Measurements from ENCODE around the gene RFTN2. TPM values are rescaled to one million over a fixed set of nuclear protein-coding genes. Genes with fewer than 3 reads are reported as not detected.

The RFTN2 gene
- total and polyA plus RNA-seq, 4 donors = 0.40 to 22.6 (median 2.0) TPM

- ATAC-seq (ENCODE audit: insufficient read depth, low FRiP score) (no peak), DNase-seq (no peak)
- Histone ChIP-seq H3K9me3 (ENCODE audit: control insufficient read depth in 4 of 4, insufficient read depth in 3 of 4, low read length in 3 of 4) (no peaks in the 10 kb centered on the region), H3K27ac (ENCODE audit: low read depth in 1 of 2, low read length in 1 of 2) (no peak overlapping the region), H3K4me1 (ENCODE audit: control insufficient read depth in 5 of 5, insufficient read depth in 5 of 5, low read length in 5 of 5) (peaks cover 0 to 10% (median 2%) of the 10 kb centered on the region in 5 donors), H3K27me3 (ENCODE audit: control insufficient read depth in 3 of 3, insufficient read depth in 3 of 3, low read length in 2 of 3) (no peaks in the 10 kb centered on the region), H3K4me3 (no peak overlapping the region), H3K36me3 (ENCODE audit: control insufficient read depth in 4 of 4, insufficient read depth in 4 of 4, low read length in 4 of 4) (peaks cover 6 to 51% (median 22%) of the 10 kb centered on the region in 4 donors), H3K9ac (ENCODE audit: insufficient read depth in 1 of 2, low read length in 2 of 2) (no peak overlapping the region)
- 67 to 70% methylated on average over 1 of the region's 1 CpG for WGBS, 2 donors
- TF ChIP-seq CTCF (IDR thresholded peaks at IDR 0.05; ENCODE audit: control extremely low read depth, extremely low read depth) = no peak
Measured at GRCh38 chr2:197539734-197540133, 135.7 kb downstream of the RFTN2 start.

GRCh38 chr2:197538412-197538811 is 137.0 kb downstream of the RFTN2 start:
- Histone ChIP-seq H3K9me3 (ENCODE audit: control insufficient read depth in 4 of 4, insufficient read depth in 3 of 4, low read length in 3 of 4) (no peaks in the 10 kb centered on the region), H3K9ac (ENCODE audit: insufficient read depth in 1 of 2, low read length in 2 of 2) (peak overlapping the region in 1 of 2 donors; percentile 24), H3K27ac (ENCODE audit: low read depth in 1 of 2, low read length in 1 of 2) (no peak overlapping the region), H3K4me3 (no peak overlapping the region), H3K36me3 (ENCODE audit: control insufficient read depth in 4 of 4, insufficient read depth in 4 of 4, low read length in 4 of 4) (peaks cover 3 to 51% (median 14%) of the 10 kb centered on the region in 4 donors), H3K4me1 (ENCODE audit: control insufficient read depth in 5 of 5, insufficient read depth in 5 of 5, low read length in 5 of 5) (peaks cover 0 to 10% (median 2%) of the 10 kb centered on the region in 5 donors), H3K27me3 (ENCODE audit: control insufficient read depth in 3 of 3, insufficient read depth in 3 of 3, low read length in 2 of 3) (no peaks in the 10 kb centered on the region)
- ATAC-seq (ENCODE audit: insufficient read depth, low FRiP score) (no peak), DNase-seq (peak; percentile 21 to 66 (median 55))
- no peak for TF ChIP-seq CTCF (IDR thresholded peaks at IDR 0.05; ENCODE audit: control extremely low read depth, extremely low read depth)
- WGBS, 2 donors = 51 to 63% methylated on average over 2 of the region's 2 CpGs

Small RNAs within 50 kb of the gene (small RNA-seq; reads per million reads assigned to genes)
- gene AC020550.1 (ENCODE audit: low replicate concordance) = not detected

Other genes starting within 250 kb of the RFTN2 start
- gene SF3B1, start 240.6 kb downstream of the RFTN2 start, total RNA-seq = 100 to 1,000 TPM; 189 to 432 TPM
- 100 to 1,000 TPM; 126 to 275 TPM for gene SF3B1, start 240.6 kb downstream of the RFTN2 start, polyA plus RNA-seq
- 10 to 100 TPM; 18.3 to 26.8 TPM for gene COQ10B, start 222.0 kb downstream of the RFTN2 start, total RNA-seq
- 10 to 100 TPM; 13.3 to 23.5 TPM for gene COQ10B, start 222.0 kb downstream of the RFTN2 start, polyA plus RNA-seq
- gene HSPD1, start 175.7 kb downstream of the RFTN2 start, total RNA-seq = 100 to 1,000 TPM; 173 to 416 TPM
- gene HSPD1, start 175.7 kb downstream of the RFTN2 start, polyA plus RNA-seq = 100 to 1,000 TPM; 154 to 204 TPM
- gene HSPE1, start 175.2 kb downstream of the RFTN2 start, total RNA-seq = 100 to 1,000 TPM in 1 of 2 donors, 10 to 100 TPM in 1; 64.6 to 154 TPM
- gene HSPE1, start 175.2 kb downstream of the RFTN2 start, polyA plus RNA-seq = 100 to 1,000 TPM; 150 to 332 TPM
- gene MOB4, start 159.5 kb downstream of the RFTN2 start, total RNA-seq = 10 to 100 TPM; 18.9 to 48.1 TPM
- 10 to 100 TPM; 23.8 to 28.2 TPM for gene MOB4, start 159.5 kb downstream of the RFTN2 start, polyA plus RNA-seq
- gene MARS2, start 29.8 kb upstream of the RFTN2 start, total RNA-seq = 1 to 10 TPM; 6.1 to 7.2 TPM
- 1 to 10 TPM; 1.9 to 5.2 TPM for gene MARS2, start 29.8 kb upstream of the RFTN2 start, polyA plus RNA-seq
- gene BOLL, start 109.7 kb upstream of the RFTN2 start, total RNA-seq = not detected
- gene BOLL, start 109.7 kb upstream of the RFTN2 start, polyA plus RNA-seq = not detected
- 10 to 100 TPM in 1 of 2 donors, 1 to 10 TPM in 1; 4.0 to 13.0 TPM for gene PLCL1, start 129.0 kb upstream of the RFTN2 start, total RNA-seq
- gene PLCL1, start 129.0 kb upstream of the RFTN2 start, polyA plus RNA-seq = 1 to 10 TPM; 1.1 to 1.8 TPM